ENCODE measurements around the gene AWAT1.
"Not testable (repeated sequence)": the region's sequence is repeated elsewhere in the genome, so short reads cannot be mapped to it uniquely, and the experiment has no call there.

Gene AWAT1

DNA sequence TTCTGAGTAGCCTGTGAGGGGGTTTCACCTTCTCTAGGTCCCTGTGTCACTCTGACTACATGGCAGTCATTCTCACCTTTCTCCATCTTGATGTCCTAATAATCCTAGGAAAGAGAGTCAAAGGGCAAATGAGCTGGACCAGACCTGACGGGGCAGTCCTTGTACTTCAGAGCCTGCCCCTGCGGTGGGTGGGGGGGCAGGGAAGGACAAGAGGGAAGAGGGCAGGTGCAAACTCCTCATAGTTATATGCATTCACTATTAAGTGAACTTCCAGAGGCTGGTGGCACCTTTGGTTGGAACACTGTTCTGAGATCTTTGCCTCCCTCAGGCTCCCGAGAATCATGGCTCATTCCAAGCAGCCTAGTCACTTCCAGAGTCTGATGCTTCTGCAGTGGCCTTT, at the start of gene AWAT1:
Gene AWAT1 (plus strand): TSS at position 301 of the 400 bp plus-strand sequence. CDS start 41 bp downstream, at position 342.
- Histone ChIP-seq H3K9me3 (ENCODE audit: control insufficient read depth, insufficient read depth, low read length) (no peaks in the 10 kb centered on the region), H3K27me3 (ENCODE audit: control insufficient read depth, insufficient read depth, low read length) (no peaks in the 10 kb centered on the region), H3K27ac (ENCODE audit: low read length) (no peak within 1 kb of the TSS), H3K4me1 (ENCODE audit: control insufficient read depth, insufficient read depth, low read length) (no peaks in the 10 kb centered on the region), H3K36me3 (ENCODE audit: control insufficient read depth, insufficient read depth, low read length) (no peaks in the 10 kb centered on the region), H3K4me3 (ENCODE audit: low read length) (no peak within 1 kb of the TSS)
- no CpG with 5 or more reads among the region's 3 CpGs for WGBS (ENCODE audit: insufficient coverage, insufficient read length)
- DNase-seq (ENCODE audit: low read depth, low spot score) = no peak

DNA sequence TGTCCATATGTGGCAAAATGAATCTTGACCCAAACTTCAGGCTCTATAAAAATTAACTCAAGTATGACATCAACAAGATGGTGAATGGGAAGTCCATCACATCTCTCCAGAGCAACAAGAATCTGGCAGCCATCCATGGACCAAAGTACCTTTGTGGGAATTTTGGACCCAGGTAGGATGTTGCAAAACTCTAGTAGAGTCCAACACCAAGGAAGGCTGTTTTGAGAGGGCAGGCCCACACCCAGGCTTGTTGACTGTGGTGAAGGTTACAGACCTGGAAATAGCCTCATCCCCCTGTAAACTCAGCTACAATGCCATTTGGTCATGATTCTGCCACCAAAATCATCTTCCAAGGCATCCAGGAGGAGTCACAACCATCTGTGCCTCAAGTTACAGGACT, 44.2 kb upstream of the AWAT1 start:
- H3K9me3 ChIP-seq (ENCODE audit: control insufficient read depth, insufficient read depth, low read length) = no peaks in the 10 kb centered on the region
- H3K36me3 ChIP-seq (ENCODE audit: control insufficient read depth, insufficient read depth, low read length) = no peaks in the 10 kb centered on the region
- no peak for DNase-seq (ENCODE audit: low read depth, low spot score)
- H3K27me3 ChIP-seq (ENCODE audit: control insufficient read depth, insufficient read depth, low read length) = no peaks in the 10 kb centered on the region
- no peaks in the 10 kb centered on the region for H3K4me1 ChIP-seq (ENCODE audit: control insufficient read depth, insufficient read depth, low read length)
- H3K4me3 ChIP-seq (ENCODE audit: low read length) = no peak overlapping the region
- no peak overlapping the region for H3K27ac ChIP-seq (ENCODE audit: low read length)

DNA sequence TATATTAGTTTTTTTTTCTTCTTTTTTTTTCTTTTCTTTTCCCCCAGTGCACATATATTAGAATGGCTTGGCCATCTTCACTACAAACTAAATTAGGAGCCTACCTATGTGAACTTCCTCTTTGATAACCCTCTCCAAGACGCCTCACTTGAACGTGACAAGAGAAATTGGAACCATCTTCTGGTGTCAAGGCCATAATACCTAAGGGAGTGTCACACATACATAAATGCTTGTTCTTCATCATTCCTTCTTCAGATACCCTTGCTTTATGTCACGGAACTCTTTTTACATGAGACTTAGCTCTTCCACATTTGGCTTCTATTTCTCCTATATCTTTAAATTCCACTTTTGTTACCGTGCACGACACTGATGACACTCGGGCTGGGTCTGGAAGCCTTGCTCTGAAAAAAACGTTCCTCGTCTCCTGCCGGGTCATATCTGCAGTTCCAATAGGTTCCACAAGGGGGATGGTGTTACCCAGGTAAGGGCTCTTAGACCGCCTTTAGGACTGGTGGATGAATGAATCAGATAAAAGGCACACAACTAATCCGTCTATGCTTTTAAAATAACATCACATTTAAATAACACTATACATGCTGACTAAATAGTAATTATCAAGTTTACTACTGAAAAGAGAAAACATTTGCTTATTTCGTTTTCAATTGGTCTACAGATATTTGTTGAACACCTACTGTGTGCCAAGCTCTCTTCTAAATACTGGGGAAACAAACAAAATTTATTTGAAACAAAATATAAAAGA, 37.3 kb upstream of the AWAT1 start:
- peak; percentile 41 for DNase-seq (ENCODE audit: low read depth, low spot score)
- no peak overlapping the region for H3K4me3 ChIP-seq (ENCODE audit: low read length)
- no peak overlapping the region for H3K27ac ChIP-seq (ENCODE audit: low read length)
- no CpG with 5 or more reads among the region's 12 CpGs for WGBS (ENCODE audit: insufficient coverage, insufficient read length)
- no peaks in the 10 kb centered on the region for H3K9me3 ChIP-seq (ENCODE audit: control insufficient read depth, insufficient read depth, low read length)
- no peaks in the 10 kb centered on the region for H3K36me3 ChIP-seq (ENCODE audit: control insufficient read depth, insufficient read depth, low read length)
- H3K4me1 ChIP-seq (ENCODE audit: control insufficient read depth, insufficient read depth, low read length) = no peaks in the 10 kb centered on the region
- no peaks in the 10 kb centered on the region for H3K27me3 ChIP-seq (ENCODE audit: control insufficient read depth, insufficient read depth, low read length)

DNA sequence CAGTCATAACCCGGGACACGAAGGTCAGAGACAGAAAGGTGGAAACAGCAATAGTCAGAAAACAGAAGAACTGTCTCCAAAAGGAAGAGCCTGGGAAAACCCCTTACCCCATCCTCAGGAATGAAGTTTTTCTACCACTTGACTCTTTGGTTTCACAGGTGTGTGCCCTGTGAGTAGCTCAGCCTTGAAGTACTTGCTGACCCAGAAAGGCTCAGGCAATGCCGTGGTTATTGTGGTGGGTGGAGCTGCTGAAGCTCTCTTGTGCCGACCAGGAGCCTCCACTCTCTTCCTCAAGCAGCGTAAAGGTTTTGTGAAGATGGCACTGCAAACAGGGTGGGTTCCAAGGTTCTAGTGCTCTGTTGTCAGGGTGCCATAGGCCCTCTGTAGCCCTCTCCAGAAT, 32.7 kb upstream of the AWAT1 start:
- Histone ChIP-seq H3K4me1 (ENCODE audit: control insufficient read depth, insufficient read depth, low read length) (no peaks in the 10 kb centered on the region), H3K9me3 (ENCODE audit: control insufficient read depth, insufficient read depth, low read length) (no peaks in the 10 kb centered on the region), H3K27ac (ENCODE audit: low read length) (no peak overlapping the region), H3K27me3 (ENCODE audit: control insufficient read depth, insufficient read depth, low read length) (no peaks in the 10 kb centered on the region), H3K36me3 (ENCODE audit: control insufficient read depth, insufficient read depth, low read length) (no peaks in the 10 kb centered on the region), H3K4me3 (ENCODE audit: low read length) (no peak overlapping the region)
- no peak for DNase-seq (ENCODE audit: low read depth, low spot score)
- WGBS (ENCODE audit: insufficient coverage, insufficient read length) = no CpG with 5 or more reads among the region's 5 CpGs

DNA sequence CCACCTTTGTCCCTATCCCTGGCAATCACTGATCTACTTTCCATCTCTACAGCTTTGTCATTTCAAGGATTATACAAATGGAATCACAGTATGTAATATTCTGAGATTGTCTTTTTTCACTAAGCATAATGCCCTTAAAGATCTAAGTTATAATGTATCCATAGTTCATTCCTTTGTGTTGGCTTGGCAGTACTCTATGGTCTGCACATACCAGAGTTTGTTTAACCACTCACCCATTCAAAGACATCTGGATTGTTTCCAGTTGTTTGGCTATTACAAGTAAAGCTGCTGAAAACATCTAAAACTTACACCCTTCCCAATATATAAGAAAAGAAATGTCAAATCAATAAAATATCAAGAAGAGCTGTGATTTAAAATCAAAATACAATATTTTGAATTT, 26.0 kb upstream of the AWAT1 start:
- Histone ChIP-seq H3K4me1 (ENCODE audit: control insufficient read depth, insufficient read depth, low read length) (no peaks in the 10 kb centered on the region), H3K36me3 (ENCODE audit: control insufficient read depth, insufficient read depth, low read length) (no peaks in the 10 kb centered on the region), H3K27ac (ENCODE audit: low read length) (no peak overlapping the region), H3K27me3 (ENCODE audit: control insufficient read depth, insufficient read depth, low read length) (no peaks in the 10 kb centered on the region), H3K9me3 (ENCODE audit: control insufficient read depth, insufficient read depth, low read length) (no peaks in the 10 kb centered on the region), H3K4me3 (ENCODE audit: low read length) (no peak overlapping the region)
- no peak for DNase-seq (ENCODE audit: low read depth, low spot score)

DNA sequence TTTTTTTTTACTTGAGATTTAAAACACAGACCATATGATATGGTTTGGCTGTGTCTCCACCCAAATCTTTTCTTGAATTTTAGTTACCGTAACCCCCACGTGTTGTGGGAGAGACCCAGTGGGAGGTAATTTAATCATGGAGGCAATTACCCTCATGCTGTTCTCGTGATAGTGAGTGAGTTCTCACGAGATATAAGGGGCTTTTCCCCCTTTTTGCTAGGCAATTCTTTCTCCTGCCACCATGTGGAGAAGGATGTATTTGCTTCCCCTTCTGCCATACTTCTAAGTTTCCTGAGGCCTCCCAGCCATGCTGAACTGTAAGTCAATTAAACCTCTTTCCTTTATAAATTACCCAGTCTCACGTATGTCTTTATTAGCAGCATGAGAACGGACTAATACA, 24.9 kb upstream of the AWAT1 start:
- not testable (repeated sequence) for DNase-seq (ENCODE audit: low read depth, low spot score)

DNA sequence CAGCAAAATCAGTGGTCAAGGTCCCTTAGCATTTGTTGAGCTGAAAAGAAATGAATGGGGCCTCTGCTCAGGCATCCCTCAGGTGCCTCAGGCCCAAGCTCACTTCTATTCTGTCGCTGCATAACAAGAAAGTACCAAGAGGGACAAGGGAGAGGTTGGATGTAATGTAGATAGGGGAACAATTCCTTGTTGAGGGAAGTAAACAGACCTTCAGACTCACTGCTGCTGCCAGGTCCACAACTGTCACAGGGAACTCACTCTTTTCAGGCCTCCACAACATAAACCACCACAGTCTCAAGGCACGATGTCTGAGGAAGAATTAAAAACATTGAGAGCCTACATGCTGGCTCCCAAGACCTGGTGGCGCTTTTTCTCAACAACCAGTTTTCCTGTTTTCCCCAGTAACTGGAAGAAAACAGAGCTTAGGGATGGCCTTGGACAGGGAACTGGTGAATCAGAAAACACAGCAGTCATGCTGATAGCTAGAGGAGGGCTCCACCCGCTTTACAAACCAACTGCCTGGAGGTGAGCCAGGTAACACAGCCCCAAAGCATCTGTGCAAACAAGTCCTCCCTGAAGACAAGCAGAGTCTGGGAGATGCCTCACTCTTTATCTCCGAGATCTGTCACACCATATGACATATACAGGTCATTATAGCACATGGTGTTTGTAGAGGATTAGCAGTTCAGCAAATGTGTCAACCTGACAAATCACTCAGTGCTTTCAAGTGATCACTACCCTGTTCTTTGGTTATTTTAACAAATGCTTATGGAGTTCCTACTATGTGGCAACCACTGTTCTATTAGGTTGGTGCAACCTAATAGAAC, 14.3 kb upstream of the AWAT1 start:
- Histone ChIP-seq H3K27me3 (ENCODE audit: control insufficient read depth, insufficient read depth, low read length) (no peaks in the 10 kb centered on the region), H3K4me3 (ENCODE audit: low read length) (no peak overlapping the region), H3K36me3 (ENCODE audit: control insufficient read depth, insufficient read depth, low read length) (no peaks in the 10 kb centered on the region), H3K9me3 (ENCODE audit: control insufficient read depth, insufficient read depth, low read length) (no peaks in the 10 kb centered on the region), H3K4me1 (ENCODE audit: control insufficient read depth, insufficient read depth, low read length) (no peaks in the 10 kb centered on the region), H3K27ac (ENCODE audit: low read length) (no peak overlapping the region)
- DNase-seq (ENCODE audit: low read depth, low spot score) = no peak
- WGBS (ENCODE audit: insufficient coverage, insufficient read length) = no CpG with 5 or more reads among the region's 5 CpGs

More for the DNA sequence above, 24.9 kb upstream of the AWAT1 start:
- H3K4me1 ChIP-seq (ENCODE audit: control insufficient read depth, insufficient read depth, low read length); H3K27ac ChIP-seq (ENCODE audit: low read length); H3K27me3 ChIP-seq (ENCODE audit: control insufficient read depth, insufficient read depth, low read length); H3K9me3 ChIP-seq (ENCODE audit: control insufficient read depth, insufficient read depth, low read length); H3K4me3 ChIP-seq (ENCODE audit: low read length); H3K36me3 ChIP-seq (ENCODE audit: control insufficient read depth, insufficient read depth, low read length): not testable (repeated sequence)
- no CpG with 5 or more reads among the region's 6 CpGs for WGBS (ENCODE audit: insufficient coverage, insufficient read length)

DNA sequence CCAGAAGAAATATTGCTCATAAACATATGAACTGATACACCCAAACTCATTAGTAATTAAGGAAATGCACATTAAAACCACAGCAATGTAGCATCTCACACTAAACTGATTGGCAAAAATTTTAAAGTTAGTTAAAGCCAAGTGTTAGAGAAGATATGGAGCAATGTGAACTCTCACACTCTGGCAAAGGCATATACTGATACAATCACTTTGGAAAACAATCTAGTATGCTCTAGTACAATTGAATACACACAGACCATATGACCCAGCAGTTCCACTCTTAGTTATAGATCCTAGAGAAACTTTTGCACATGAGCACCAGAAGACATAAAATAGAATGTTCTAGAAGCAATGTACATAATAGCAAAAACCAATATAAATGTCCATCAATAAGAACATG, 8.4 kb upstream of the AWAT1 start:
- H3K4me1 ChIP-seq (ENCODE audit: control insufficient read depth, insufficient read depth, low read length) = no peaks in the 10 kb centered on the region
- no peak overlapping the region for H3K4me3 ChIP-seq (ENCODE audit: low read length)
- no peaks in the 10 kb centered on the region for H3K27me3 ChIP-seq (ENCODE audit: control insufficient read depth, insufficient read depth, low read length)
- H3K9me3 ChIP-seq (ENCODE audit: control insufficient read depth, insufficient read depth, low read length) = no peaks in the 10 kb centered on the region
- no peak overlapping the region for H3K27ac ChIP-seq (ENCODE audit: low read length)
- no peaks in the 10 kb centered on the region for H3K36me3 ChIP-seq (ENCODE audit: control insufficient read depth, insufficient read depth, low read length)
- no peak for DNase-seq (ENCODE audit: low read depth, low spot score)

DNA sequence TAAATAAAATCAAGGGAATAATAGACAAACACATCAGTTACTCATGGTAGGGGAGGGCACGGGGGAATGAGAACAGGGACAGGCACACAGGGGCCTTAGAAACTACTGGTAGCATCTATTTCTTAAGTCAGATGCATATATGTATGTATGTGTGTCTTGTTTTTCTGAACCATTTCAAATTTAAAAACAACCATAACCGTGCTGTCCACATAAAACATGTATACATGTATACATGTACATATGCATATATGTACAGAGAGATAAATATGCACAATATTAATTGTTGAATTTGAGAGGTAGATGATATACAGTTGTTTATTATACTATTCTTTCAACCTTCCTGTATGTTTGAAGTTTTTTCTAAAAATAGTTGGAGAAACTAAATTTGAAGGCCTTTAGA, 7.8 kb upstream of the AWAT1 start:
- H3K36me3 ChIP-seq (ENCODE audit: control insufficient read depth, insufficient read depth, low read length) = no peaks in the 10 kb centered on the region
- no CpG with 5 or more reads among the region's 2 CpGs for WGBS (ENCODE audit: insufficient coverage, insufficient read length)
- H3K4me3 ChIP-seq (ENCODE audit: low read length) = no peak overlapping the region
- no peaks in the 10 kb centered on the region for H3K4me1 ChIP-seq (ENCODE audit: control insufficient read depth, insufficient read depth, low read length)
- H3K9me3 ChIP-seq (ENCODE audit: control insufficient read depth, insufficient read depth, low read length) = no peaks in the 10 kb centered on the region
- DNase-seq (ENCODE audit: low read depth, low spot score) = no peak
- no peak overlapping the region for H3K27ac ChIP-seq (ENCODE audit: low read length)
- H3K27me3 ChIP-seq (ENCODE audit: control insufficient read depth, insufficient read depth, low read length) = no peaks in the 10 kb centered on the region

DNA sequence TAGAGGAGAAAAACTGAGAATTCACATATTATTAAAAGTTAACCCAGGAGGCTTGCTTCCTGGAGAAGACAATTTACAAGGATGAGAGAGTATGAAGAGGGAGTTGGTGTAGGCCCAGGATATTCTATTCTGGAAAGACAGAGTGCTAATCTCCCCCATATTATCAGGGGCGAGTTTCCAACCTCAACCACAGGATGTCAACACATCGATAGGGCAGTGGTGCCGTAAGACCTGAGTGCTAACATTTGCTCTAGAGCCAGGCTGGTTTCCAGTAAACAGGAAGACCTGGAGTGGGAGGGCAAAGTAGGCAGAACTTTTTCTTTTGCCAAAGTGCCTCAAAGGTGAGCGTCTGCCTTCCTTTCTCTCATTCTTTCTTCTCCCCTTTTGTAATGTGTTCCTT, 2.8 kb upstream of the AWAT1 start:
- no peaks in the 10 kb centered on the region for H3K9me3 ChIP-seq (ENCODE audit: control insufficient read depth, insufficient read depth, low read length)
- H3K4me1 ChIP-seq (ENCODE audit: control insufficient read depth, insufficient read depth, low read length) = no peaks in the 10 kb centered on the region
- H3K4me3 ChIP-seq (ENCODE audit: low read length) = no peak overlapping the region
- no peak for DNase-seq (ENCODE audit: low read depth, low spot score)
- no peak overlapping the region for H3K27ac ChIP-seq (ENCODE audit: low read length)
- no peaks in the 10 kb centered on the region for H3K36me3 ChIP-seq (ENCODE audit: control insufficient read depth, insufficient read depth, low read length)
- no peaks in the 10 kb centered on the region for H3K27me3 ChIP-seq (ENCODE audit: control insufficient read depth, insufficient read depth, low read length)
- WGBS (ENCODE audit: insufficient coverage, insufficient read length) = no CpG with 5 or more reads among the region's 4 CpGs

DNA sequence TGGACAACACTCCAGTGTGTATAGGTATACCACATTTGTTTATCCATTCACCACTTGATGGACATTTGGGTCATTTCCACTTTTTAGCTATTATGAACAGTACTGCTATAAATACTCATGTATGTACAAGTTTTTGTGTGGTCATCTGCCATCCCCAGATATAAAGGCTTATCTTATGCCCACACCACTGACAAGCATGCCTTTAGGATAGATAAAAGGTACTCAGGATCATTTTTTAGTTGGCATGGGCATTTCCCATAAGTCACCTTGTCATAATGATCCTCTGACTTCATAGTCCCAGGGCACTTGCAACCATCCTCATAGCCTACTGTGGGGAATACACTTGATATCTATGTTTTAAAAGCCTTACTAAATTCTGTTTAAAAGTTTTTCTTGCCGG, 6.3 kb downstream of the AWAT1 start:
- no peaks in the 10 kb centered on the region for H3K9me3 ChIP-seq (ENCODE audit: control insufficient read depth, insufficient read depth, low read length)
- no peaks in the 10 kb centered on the region for H3K36me3 ChIP-seq (ENCODE audit: control insufficient read depth, insufficient read depth, low read length)
- no peak for DNase-seq (ENCODE audit: low read depth, low spot score)
- no peak overlapping the region for H3K4me3 ChIP-seq (ENCODE audit: low read length)
- H3K27me3 ChIP-seq (ENCODE audit: control insufficient read depth, insufficient read depth, low read length) = no peaks in the 10 kb centered on the region
- no peaks in the 10 kb centered on the region for H3K4me1 ChIP-seq (ENCODE audit: control insufficient read depth, insufficient read depth, low read length)
- WGBS (ENCODE audit: insufficient coverage, insufficient read length) = no CpG with 5 or more reads among the region's 1 CpG
- H3K27ac ChIP-seq (ENCODE audit: low read length) = no peak overlapping the region

Data from iPS DF 6.9 (cell line).